Astrocyte (in vitro differentiated cells and primary cell): Measurements from ENCODE around the gene SNAPIN. TPM values are rescaled to one million over a fixed set of nuclear protein-coding genes. Genes with fewer than 3 reads are reported as not detected.
A peak's percentile ranks its signal among the peaks of the same experiment; 100 is the strongest.

Source experiments
- DNase-seq: peaks from one replicate; pipeline ENCODE4 v3.0.0-alpha.2; 2010; ENCODE audit warnings: low read depth
- FAIRE-seq: peaks from 2 replicates; lab custom pipeline; 2011; peaks lifted over from hg19 to GRCh38; lab: Jason Lieb, UNC
- H2AFZ ChIP-seq: 2 replicates; pipeline ENCODE4 v1.6.0; 2012; ENCODE audit warnings: low read depth, low read length, inconsistent platforms
- H3K27ac ChIP-seq: 2 replicates; pipeline ENCODE4 v1.5.1; 2011; ENCODE audit warnings: low read depth, low read length, inconsistent platforms
- H3K27me3 ChIP-seq: 2 replicates; pipeline ENCODE4 v1.6.0; 2011; ENCODE audit warnings: low read length, inconsistent platforms; ENCODE audit not compliant: insufficient read depth
- H3K36me3 ChIP-seq: 2 replicates; pipeline ENCODE4 v1.5.1; 2011; ENCODE audit warnings: low read length, inconsistent platforms; ENCODE audit not compliant: insufficient read depth
- H3K4me1 ChIP-seq: 2 replicates; pipeline ENCODE4 v1.5.1; 2011; ENCODE audit warnings: low read length, inconsistent platforms; ENCODE audit not compliant: insufficient read depth
- H3K4me2 ChIP-seq: 2 replicates; pipeline ENCODE4 v1.6.0; 2012; ENCODE audit warnings: low read length, inconsistent platforms
- H3K4me3 ChIP-seq: 2 replicates; pipeline ENCODE4 v1.5.1; 2011; ENCODE audit warnings: low read depth, mild to moderate bottlenecking, low read length, inconsistent platforms; ENCODE audit not compliant: insufficient read depth
- H3K79me2 ChIP-seq: 2 replicates; pipeline ENCODE4 v1.6.0; 2012; ENCODE audit warnings: mild to moderate bottlenecking, low read length, inconsistent platforms; ENCODE audit not compliant: insufficient read depth
- H3K9ac ChIP-seq: 2 replicates; pipeline ENCODE4 v1.6.0; 2012; ENCODE audit warnings: mild to moderate bottlenecking, low read length, inconsistent platforms
- H3K9me3 ChIP-seq: 2 replicates; pipeline ENCODE4 v1.5.1; 2012; ENCODE audit warnings: low read depth, mild to moderate bottlenecking, low read length, inconsistent platforms; ENCODE audit not compliant: insufficient read depth
- H4K20me1 ChIP-seq: 2 replicates; pipeline ENCODE4 v1.6.0; 2012; ENCODE audit warnings: low read length, inconsistent platforms; ENCODE audit not compliant: insufficient read depth
- H3K27ac Mint-ChIP-seq: one replicate; pipeline ENCODE4 v1.8.0; 2021; ENCODE audit warnings: mild to moderate bottlenecking, mixed read lengths; ENCODE audit not compliant: unreplicated experiment
- H3K27me3 Mint-ChIP-seq: one replicate; pipeline ENCODE4 v1.8.0; 2021; ENCODE audit warnings: low read depth, mixed read lengths; ENCODE audit not compliant: unreplicated experiment
- H3K36me3 Mint-ChIP-seq: one replicate; pipeline ENCODE4 v1.8.0; 2021; ENCODE audit warnings: low read depth, mixed read lengths; ENCODE audit not compliant: unreplicated experiment
- H3K4me1 Mint-ChIP-seq: one replicate; pipeline ENCODE4 v1.8.0; 2021; ENCODE audit warnings: low read depth, mixed read lengths; ENCODE audit not compliant: unreplicated experiment
- H3K4me3 Mint-ChIP-seq: one replicate; pipeline ENCODE4 v1.8.0; 2021; ENCODE audit warnings: mild to moderate bottlenecking, moderate library complexity, mixed read lengths; ENCODE audit not compliant: unreplicated experiment
- H3K9me3 Mint-ChIP-seq: one replicate; pipeline ENCODE4 v1.8.0; 2021; ENCODE audit warnings: mild to moderate bottlenecking, mixed read lengths; ENCODE audit not compliant: unreplicated experiment
- CTCF ChIP-seq: IDR thresholded peaks from 2 replicates; pipeline ENCODE4 v1.5.1; 2011; ENCODE audit warnings: low read depth, mild to moderate bottlenecking, inconsistent platforms, low read length, moderate library complexity; ENCODE audit not compliant: insufficient read depth
- EZH2 ChIP-seq: IDR thresholded peaks from 2 replicates; pipeline ENCODE4 v1.6.1; 2012; ENCODE audit warnings: mild to moderate bottlenecking, low read length, inconsistent platforms; ENCODE audit not compliant: insufficient read depth
- total RNA-seq: library from RNA; stranded (reverse); gene quantifications from 2 replicates; pipeline ENCODE4 v1.2.1, GENCODE V29; 2021

The SNAPIN gene
- total RNA-seq, 1 donor from 2014 or later: 31.3 TPM

- no peaks in the 10 kb centered on the region for H3K27me3 ChIP-seq
- H3K27ac Mint-ChIP-seq: no peak overlapping the region
- H4K20me1 ChIP-seq: peaks cover 7% of the 10 kb centered on the region
- H3K4me2 ChIP-seq: peak overlapping the region; percentile 87
- H3K79me2 ChIP-seq: peaks cover 51% of the 10 kb centered on the region
- H3K36me3 ChIP-seq: no peaks in the 10 kb centered on the region
- H3K4me1 Mint-ChIP-seq: peaks cover 20% of the 10 kb centered on the region
- H3K4me1 ChIP-seq: peaks cover 38% of the 10 kb centered on the region
- peak overlapping the region; percentile 98 for H3K9ac ChIP-seq
- H3K27ac ChIP-seq: peak overlapping the region; percentile 89
- H3K4me3 Mint-ChIP-seq: no peak overlapping the region
- H3K4me3 ChIP-seq: no peak overlapping the region
- TF ChIP-seq EZH2: no peak
- no peak for TF ChIP-seq CTCF
- H3K9me3 ChIP-seq: no peaks in the 10 kb centered on the region
- H3K36me3 Mint-ChIP-seq: peaks cover 4% of the 10 kb centered on the region
- DNase-seq (no peak), FAIRE-seq (no peak)
- H3K27me3 Mint-ChIP-seq: no peaks in the 10 kb centered on the region
- no peaks in the 10 kb centered on the region for H3K9me3 Mint-ChIP-seq
- no peak overlapping the region for H2AFZ ChIP-seq
These were observed 45.1 kb upstream of the SNAPIN start for GRCh38 chr1:153613406-153613805.

- Mint-ChIP-seq H3K4me1 (peaks cover 12% of the 10 kb centered on the region), H3K36me3 (peaks cover 9% of the 10 kb centered on the region), H3K27ac (no peak overlapping the region), H3K27me3 (no peaks in the 10 kb centered on the region), H3K4me3 (peak overlapping the region; percentile 6), H3K9me3 (no peaks in the 10 kb centered on the region)
- Histone ChIP-seq H3K27me3 (no peaks in the 10 kb centered on the region), H3K4me3 (no peak overlapping the region), H2AFZ (no peak overlapping the region), H3K79me2 (peaks cover 41% of the 10 kb centered on the region), H4K20me1 (peaks cover 7% of the 10 kb centered on the region), H3K4me2 (no peak overlapping the region), H3K27ac (no peak overlapping the region), H3K4me1 (peaks cover 29% of the 10 kb centered on the region), H3K9me3 (no peaks in the 10 kb centered on the region), H3K9ac (no peak overlapping the region), H3K36me3 (peaks cover under 1% of the 10 kb centered on the region)
- no peak for FAIRE-seq
- no peak for TF ChIP-seq EZH2
- no peak for DNase-seq
These were observed 44.2 kb upstream of the SNAPIN start for GRCh38 chr1:153614189-153614900.

GRCh38 chr1:153614906-153615305, 43.6 kb upstream of the SNAPIN start:
- H3K4me2 ChIP-seq: no peak overlapping the region
- no peaks in the 10 kb centered on the region for H3K27me3 Mint-ChIP-seq
- peaks cover 7% of the 10 kb centered on the region for H4K20me1 ChIP-seq
- peaks cover 6% of the 10 kb centered on the region for H3K36me3 ChIP-seq
- H3K27ac Mint-ChIP-seq: no peak overlapping the region
- no peaks in the 10 kb centered on the region for H3K9me3 ChIP-seq
- FAIRE-seq (no peak), DNase-seq (no peak)
- H3K4me3 ChIP-seq: no peak overlapping the region
- H3K4me1 Mint-ChIP-seq: peaks cover 8% of the 10 kb centered on the region
- peaks cover 12% of the 10 kb centered on the region for H3K36me3 Mint-ChIP-seq
- H3K4me3 Mint-ChIP-seq: no peak overlapping the region
- peaks cover 2% of the 10 kb centered on the region for H3K9me3 Mint-ChIP-seq
- no peak overlapping the region for H3K27ac ChIP-seq
- TF ChIP-seq EZH2 (no peak), CTCF (no peak)
- peaks cover 23% of the 10 kb centered on the region for H3K4me1 ChIP-seq
- peaks cover 36% of the 10 kb centered on the region for H3K79me2 ChIP-seq
- no peak overlapping the region for H3K9ac ChIP-seq
- H2AFZ ChIP-seq: no peak overlapping the region
- no peaks in the 10 kb centered on the region for H3K27me3 ChIP-seq
